Measurements from ENCODE around the gene COPS7B.

The COPS7B gene

DNA sequence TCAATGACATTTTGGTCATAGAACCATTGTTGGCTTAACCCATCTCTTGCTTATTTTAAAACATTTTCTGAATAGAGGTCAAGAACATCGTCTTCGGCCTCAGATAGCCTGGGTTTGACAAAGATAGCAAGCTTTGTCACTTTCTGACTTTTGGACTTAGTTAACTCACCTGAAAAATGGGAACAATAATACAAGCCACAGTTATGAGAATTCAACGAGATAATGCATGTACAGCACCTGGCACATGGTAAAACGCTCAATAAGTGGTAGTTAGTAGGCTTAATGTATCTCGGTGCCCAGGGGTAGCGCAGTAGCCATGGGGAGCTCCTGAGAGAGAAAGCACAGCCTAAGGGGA lies 446 bp upstream of the COPS7B start:
- no peak for DNase-seq (ENCODE audit: low spot score)

DNA sequence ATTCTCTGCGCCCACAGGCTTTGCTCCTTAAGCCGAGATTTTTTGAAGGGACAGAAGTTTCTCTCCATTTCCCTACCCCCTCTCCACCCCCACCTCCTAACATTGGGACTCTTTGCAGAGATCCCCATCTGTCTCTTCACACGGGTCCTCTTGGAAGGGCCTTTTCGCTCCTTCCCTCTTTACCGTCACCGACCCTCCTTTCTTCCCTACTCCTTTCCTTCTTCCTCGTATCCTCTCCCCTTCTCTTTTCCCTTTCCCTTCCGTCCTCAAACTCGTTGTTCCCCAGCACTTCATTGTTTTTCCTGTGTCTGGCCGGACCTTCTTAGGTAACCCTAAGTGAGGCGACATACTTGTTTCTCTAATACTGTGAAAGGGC lies 660 bp downstream of the COPS7B start:
- no peak for DNase-seq (ENCODE audit: low spot score)

DNA sequence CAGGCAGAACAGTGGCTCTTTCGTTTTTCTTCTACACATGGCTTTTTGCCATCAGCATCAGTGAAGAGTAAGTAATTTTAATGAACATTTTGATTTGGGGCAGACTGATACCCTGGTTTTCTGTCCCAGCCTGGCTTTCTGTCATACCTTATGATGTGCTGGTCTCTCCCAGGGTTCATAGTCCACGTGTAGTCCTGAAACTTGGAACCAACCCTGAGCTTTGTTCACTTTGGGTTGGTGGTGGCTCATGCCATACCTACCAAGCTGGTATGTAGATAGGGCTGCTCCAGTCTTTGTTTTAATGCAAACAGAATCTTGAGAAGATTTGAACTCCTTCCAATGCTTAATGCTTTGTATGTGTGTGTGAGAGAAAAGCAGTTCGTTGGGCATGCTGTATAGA lies 4.9 kb downstream of the COPS7B start:
- no peak for DNase-seq (ENCODE audit: low spot score)

DNA sequence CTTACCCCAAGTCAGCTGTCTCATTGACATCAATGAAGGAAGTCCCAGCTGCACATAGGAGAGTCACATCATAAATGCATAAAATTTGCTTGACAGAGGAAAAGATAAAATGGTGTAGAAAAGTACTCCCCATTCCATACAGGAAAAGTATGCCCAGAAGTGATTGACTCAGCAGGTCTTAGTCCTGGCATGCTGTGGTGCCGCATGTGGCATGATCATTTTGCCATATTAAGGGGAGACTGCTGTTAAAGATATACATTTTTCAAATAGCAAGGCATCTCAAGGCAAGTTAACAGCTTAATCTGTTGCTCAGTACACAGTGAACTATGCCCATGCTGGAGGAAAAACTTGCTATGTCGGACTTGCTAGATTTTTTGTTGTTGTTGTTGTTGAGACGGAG lies 8.1 kb downstream of the COPS7B start:
- DNase-seq (ENCODE audit: low spot score), result no peak

DNA sequence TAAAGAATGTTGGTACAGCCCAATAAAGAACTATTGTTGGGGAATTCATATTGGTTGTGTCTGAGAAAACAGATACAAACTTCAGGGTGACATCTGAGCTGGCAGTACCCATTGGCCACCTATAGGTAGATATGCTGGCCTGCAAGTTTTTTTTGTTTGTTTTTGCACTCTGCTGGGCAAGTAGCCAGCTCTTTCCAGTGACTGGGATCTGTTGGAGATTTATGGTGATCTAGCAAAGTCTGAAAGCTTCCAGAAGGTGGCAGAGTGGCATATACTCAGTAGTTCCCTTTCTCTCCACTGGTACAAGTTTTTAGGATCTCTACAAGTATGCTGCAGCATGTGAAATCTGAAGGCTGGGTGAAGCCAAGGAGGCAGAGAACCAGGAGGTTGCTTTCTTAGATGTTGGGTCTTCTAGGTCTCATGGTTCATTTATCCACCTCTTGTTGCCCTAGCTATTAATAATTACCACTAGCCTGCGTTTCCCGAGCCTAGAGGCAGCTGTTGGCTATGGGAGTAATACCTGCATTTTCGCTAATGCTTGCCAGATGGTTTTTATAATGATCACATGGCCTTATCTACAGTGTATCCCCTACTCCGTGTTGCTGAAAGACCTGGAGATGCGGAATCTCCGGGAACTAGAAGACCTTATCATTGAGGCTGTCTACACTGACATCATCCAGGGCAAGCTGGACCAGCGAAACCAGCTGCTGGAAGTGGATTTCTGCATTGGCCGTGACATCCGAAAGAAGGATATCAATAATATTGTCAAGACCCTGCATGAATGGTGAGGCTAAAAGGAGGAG lies 9.5 kb downstream of the COPS7B start:
- no peak for DNase-seq (ENCODE audit: low spot score)

DNA sequence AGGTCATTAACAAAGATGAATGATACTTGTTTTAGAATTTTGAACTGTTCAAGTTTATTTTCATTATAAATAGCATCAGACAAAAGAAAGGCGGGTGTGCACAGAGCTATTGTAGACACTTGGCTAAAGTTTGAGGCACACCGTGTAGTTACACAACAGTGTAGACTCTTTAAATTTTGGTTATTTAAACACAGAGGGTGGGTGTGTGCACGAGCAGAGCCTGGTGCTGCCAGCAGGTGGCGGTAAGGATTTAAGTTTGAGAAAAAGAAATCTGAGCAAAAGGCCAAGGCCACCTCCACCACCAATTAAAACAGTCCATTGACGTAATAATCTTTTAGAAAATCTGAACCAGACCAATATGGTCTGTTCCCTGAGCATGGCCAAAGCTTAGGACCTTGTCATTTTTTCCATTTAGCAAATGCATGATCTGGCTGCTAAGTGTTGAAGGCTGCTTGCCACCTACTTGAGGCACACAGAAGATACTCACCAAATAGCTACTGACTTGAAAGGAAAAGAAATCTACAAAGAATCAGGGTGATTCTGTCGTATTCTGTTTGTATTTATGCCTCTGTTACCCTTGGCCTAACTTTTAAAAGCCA lies 14.3 kb downstream of the COPS7B start:
- DNase-seq (ENCODE audit: low spot score), result no peak

DNA sequence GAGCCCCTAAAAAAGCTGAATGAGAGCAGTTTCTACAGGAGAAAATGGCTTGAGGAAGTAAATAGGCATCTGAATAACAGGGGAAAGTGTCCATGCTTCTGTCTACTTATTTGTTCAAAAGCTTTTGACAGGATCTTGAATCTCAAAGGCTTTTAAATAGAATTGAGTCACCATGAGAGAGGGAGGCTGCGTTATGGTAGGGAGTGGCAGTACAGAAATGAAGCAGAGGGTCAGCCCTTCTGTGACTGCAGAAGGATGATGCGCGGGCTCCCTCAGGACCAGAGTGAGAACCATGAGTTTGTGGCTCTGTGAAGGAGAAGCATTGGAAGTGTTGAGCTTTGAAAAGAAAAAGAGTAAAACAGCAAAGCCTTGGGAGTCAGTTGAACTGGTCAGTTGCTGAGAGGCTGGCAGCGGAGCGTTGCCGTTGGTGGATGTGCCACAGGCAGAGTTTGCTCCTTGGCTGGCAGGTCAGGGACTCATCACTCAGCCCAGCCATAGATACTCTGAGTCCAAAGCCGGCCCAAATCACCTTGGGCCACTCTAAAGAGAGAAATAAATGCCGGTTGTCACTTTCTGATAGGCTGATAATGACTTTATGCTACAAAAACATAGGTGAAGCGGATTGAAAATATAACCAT lies 17.4 kb downstream of the COPS7B start:
- no peak for DNase-seq (ENCODE audit: low spot score)

DNA sequence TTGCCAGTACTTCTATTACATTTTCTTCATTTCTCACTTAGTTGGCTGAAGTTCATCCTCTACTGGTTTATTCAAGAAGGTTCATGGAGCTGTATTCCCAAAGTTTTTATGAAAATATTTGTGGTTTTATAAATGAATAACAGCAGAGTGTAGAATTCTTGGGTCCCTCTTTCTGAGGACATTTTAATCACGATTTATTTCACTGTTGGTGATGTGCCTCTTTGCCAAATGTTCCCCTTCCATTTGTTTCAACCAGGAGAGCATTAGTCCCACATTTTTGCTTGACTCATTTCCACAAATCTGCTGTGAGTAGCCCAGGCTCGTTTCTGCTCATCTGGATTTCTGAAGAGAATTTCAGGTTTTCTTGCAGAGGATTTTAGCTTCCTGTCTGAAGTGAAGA lies 20.8 kb downstream of the COPS7B start:
- no peak for DNase-seq (ENCODE audit: low spot score)

DNA sequence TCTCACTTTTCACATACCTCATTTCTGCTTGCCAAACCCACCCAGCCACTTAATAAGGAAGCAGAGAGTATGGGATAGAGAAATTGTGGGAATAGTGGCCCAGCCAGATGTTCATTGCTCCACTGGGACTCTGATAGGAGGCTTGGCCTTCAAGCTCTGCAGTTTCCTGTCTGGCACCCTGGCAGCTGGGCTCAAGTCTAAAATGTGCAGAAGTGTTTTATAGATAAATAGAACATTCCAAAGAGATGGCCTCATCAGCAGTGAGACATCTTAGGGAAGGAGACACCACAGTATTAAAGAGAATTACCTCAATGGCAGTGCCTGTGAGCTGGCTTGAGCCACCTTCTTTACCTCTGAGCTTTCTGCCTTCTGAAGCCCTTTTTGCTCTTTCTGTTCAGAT lies 24.7 kb downstream of the COPS7B start:
- no peak for DNase-seq (ENCODE audit: low spot score)

DNA sequence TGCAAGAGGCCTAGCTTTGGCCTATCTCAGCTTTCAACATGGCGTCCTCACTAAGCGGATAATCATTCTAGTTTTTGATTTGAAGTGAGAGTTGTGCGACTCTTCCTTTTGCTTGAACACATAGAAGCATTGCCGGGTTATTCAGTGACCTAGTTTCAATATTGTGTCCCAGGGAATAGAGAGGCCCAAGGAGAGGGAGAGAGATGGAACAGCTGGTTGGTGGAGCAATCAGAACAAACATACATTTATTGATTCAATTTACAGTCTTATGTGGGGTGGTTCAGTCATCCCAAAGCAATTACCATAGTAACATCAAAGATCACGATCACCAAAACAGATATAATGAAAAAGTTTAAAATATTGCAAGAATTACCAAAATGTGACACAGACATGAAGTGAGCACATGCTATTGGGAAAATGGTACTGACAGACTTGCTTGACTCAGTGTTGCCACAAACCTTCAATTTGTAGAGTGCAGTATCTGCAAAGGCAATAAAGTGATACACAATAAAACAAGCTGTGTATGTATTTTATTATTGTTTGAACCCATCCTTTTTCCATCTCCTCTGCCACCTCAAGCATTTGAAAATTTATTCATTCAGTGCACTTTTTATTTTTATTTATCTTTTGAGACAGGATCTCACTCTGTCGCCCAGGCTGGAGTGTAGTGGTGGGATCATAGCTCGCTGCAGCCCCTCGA lies 30.2 kb downstream of the COPS7B start:
- no peak for DNase-seq (ENCODE audit: low spot score)

DNA sequence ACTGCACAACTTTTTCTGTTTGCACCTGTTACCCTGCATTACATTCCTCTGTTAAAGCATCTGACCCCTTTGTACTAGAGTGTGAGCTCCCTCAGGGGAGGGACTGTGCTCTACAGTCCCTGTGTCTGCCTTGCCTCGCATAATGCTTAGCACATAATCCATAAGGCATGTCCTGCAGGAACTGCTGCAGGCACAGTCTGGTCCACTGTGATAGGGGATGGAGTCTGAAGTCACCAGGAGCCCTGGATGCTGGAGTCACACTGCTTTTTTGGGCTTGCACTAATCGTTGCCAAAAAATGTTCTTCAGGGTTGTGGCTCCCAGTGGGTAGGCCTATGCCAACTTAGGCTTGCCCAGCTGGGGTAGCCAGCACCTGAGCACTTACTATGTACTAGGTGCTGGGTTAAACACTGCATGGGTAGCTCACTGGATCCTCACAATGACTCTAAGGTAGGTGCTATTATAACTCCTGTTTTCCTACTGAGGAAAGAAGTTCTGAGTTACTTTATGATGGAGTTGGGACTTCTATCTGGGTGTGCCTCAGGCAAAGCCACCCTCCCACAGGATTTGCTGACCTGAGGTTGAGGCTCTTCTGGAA lies 33.3 kb downstream of the COPS7B start:
- DNase-seq (ENCODE audit: low spot score), result no peak

DNA sequence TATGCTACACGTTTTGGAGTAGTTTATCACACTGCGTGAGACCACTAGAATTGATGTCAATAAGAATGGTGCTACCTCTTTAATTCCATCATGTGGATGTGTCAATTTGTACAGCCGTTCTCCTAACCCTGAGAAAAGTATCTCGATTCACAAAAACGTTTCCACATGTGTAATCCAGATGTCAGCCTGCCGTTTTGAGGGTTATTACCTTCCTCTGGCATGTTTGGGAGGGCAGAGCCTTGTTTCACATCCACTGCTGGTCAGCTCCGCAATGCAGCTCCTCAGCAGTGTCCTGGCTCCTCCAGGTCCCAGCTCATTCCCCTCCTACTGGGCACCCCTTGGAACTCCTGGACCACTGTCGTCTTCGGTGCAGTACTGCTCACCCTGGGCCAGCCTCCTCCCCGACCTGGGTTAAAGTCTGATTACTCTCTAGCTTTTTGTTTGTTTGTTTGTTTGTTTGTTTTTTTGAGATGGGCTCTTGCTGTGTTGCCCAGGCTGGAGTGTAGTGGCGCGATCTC lies 34.6 kb downstream of the COPS7B start:
- DNase-seq (ENCODE audit: low spot score), result no peak

DNA sequence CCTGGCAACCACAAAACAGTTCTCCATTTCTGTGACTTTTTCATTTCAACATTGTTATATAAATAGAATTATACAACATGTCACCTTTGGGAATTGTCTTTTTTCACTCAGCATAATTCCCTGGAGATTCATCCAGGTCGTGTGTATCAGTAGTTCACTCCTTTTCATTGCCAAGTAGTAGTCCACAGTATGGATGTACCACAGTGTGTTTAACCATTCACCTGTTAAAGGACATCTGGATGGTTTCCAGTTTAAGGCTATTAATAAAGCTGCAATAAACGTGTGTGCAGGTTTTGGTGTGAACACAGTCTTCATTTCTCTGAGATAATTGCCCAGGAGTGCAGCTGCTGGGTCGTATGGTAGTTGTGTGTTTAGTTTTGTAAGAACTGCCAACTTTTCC lies 35.7 kb downstream of the COPS7B start:
- DNase-seq (ENCODE audit: low spot score), result no peak

DNA sequence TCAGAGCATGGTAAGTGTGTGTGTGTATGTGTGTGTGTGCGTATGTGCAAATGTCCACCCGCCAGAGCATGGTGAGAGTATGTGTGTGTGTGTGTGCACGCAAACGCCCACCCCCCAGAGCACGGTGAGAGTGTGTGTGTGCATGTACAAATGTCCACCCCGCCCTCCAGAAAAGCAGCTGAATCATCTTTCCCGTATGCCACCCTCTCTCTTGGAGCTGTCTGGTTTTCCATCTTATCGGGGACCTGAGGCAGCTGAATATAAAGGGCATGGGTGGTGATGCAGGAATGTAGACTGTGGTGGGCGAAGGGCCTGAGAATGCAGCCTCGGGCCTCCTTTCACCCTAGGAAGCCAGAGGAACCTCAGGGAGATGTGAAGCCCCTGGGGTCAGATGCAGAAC lies 66.9 kb downstream of the COPS7B start:
- no peak for DNase-seq (ENCODE audit: low spot score)

DNA sequence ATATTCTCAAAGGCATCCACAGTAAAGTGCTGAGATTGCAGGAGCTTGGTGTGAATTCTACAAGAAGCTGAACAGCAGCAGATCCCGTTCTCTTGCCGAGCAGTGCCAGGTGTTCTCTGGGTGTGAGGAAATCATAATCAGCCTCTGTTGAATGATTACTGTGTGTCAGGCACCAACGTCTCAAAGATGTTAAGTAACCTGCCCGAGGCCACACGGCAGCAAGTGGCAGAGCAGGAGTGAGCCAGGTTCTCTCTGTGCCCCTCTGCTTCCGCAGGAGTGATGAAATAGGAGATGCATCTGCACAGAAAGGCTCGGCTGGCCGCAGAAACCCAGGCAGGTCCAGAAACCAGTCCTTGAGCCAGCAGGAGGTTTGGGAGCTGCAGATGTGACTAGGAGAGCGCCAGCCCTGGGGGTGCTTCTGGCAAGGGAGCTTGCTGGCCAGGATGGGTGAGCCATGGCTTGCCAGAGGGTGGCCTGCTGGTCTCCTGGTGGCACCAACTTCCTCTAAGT lies 68.4 kb downstream of the COPS7B start:
- DNase-seq (ENCODE audit: low spot score), result no peak

DNA sequence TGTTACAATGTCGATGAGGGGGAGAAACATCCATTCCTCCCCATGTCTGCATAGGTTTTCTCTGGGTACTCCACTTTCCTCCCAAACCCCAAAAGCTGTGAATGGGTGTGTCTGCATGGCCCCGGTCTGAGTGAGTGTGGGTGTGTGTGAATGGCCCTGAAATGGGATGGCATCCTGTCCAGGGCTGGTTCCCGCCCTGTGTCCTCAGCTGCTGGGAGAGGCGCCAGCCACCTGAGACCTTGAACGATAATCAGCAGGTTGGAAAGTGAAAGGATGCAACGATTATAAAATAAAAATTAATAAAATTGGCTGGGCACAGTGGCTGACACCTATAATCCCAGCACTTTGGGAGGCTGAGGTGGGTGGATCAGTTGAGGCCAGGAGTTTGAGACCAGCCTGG lies 70.7 kb downstream of the COPS7B start:
- DNase-seq (ENCODE audit: low spot score), result no peak
